GM12891 (cell line): ENCODE measurements around the gene TLE1.

ENCODE experiments used
- POLR2A ChIP-seq: IDR thresholded peaks from 2 replicates; pipeline ENCODE4 v1.6.1; 2011; ENCODE audit warnings: low read depth, low read length, control low read depth
- POLR2AphosphoS5 ChIP-seq: IDR thresholded peaks from 2 replicates; pipeline ENCODE4 v1.6.1; 2011; ENCODE audit warnings: low read depth, low read length, control low read depth
- POU2F2 ChIP-seq: IDR thresholded peaks from 2 replicates; pipeline ENCODE4 v1.6.1; 2011; ENCODE audit warnings: low read depth, mild to moderate bottlenecking, control low read depth, low read length, moderate library complexity
- SPI1 ChIP-seq: IDR thresholded peaks from 2 replicates; pipeline ENCODE4 v1.6.1; 2011; ENCODE audit warnings: low read depth, low read length, control low read depth
- TAF1 ChIP-seq: IDR thresholded peaks from 2 replicates; pipeline ENCODE4 v1.6.1; 2011; ENCODE audit warnings: low read depth, low read length, control low read depth

GRCh38 chr9:81549500-81550206 is 139.7 kb downstream of the TLE1 start:
- TF ChIP-seq POLR2A (no peak), POLR2AphosphoS5 (no peak), SPI1 (no peak), POU2F2 (no peak), TAF1 (no peak)
